Breast epithelium (tissue), 3 donors: ENCODE results near the gene CHDH. TPM values are rescaled to one million over a fixed set of nuclear protein-coding genes. Genes with fewer than 3 reads are reported as not detected.

Source experiments
- total RNA-seq, 3 donors: library from RNA; depleted of rRNA; stranded (reverse); fragments of >200 nt; gene quantifications; one replicate each; pipeline ENCODE4 v1.1.0, GENCODE V29; 2016

Gene CHDH
- total RNA-seq, 3 donors from 2014 or later: 2.9 to 67.0 (median 27.9) TPM

Other genes starting within 250 kb of the CHDH start
- 10 to 100 TPM in 2 of 3 donors, under 1 TPM in 1; 0.64 to 61.6 (median 46.5) TPM for gene IL17RB, start 149 bp upstream of the CHDH start, total RNA-seq
- 10 to 100 TPM; 20.0 to 29.0 (median 22.6) TPM for gene ACTR8, start 35.7 kb upstream of the CHDH start, total RNA-seq
- 10 to 100 TPM; 42.4 to 63.6 (median 52.8) TPM for gene SELENOK, start 45.4 kb upstream of the CHDH start, total RNA-seq